Breast epithelium (tissue), 4 donors: ENCODE measurements around the gene PEF1. TPM values are rescaled to one million over a fixed set of nuclear protein-coding genes. Genes with fewer than 3 reads are reported as not detected.
A peak's percentile ranks its signal among the peaks of the same experiment; 100 is the strongest.

Experiments used
- DNase-seq, 2 donors: peaks; one replicate each; pipeline ENCODE4 v3.0.0-alpha.2; 2019; ENCODE audit warnings: low spot score in 2 of 2
- H3K27ac ChIP-seq, 2 donors: fragments of 200-600 bp; sonication (generic) in 1 of 2; one replicate each; pipeline ENCODE4 v1.5.1; 2016 to 2019; ENCODE audit warnings: mild to moderate bottlenecking in 1 of 2
- H3K27me3 ChIP-seq, 2 donors: fragments of 200-600 bp; sonication (generic) in 1 of 2; one replicate each; pipeline versions ENCODE4 v1.5.1 to v1.6.0; 2017 to 2019; ENCODE audit warnings: control low read depth in 1 of 2, mild to moderate bottlenecking in 1 of 2
- H3K36me3 ChIP-seq: fragments of 200-600 bp; one replicate; pipeline ENCODE4 v1.5.1; 2019
- H3K4me1 ChIP-seq, 2 donors: fragments of 200-600 bp; sonication (generic); one replicate each; pipeline ENCODE4 v1.5.1; 2016 to 2019; ENCODE audit warnings: control low read depth in 1 of 2
- H3K4me3 ChIP-seq, 3 donors: fragments of 200-600 bp; sonication (generic); 1 replicate in 2 of 3; 2 replicates in 1 of 3; pipeline ENCODE4 v1.5.1; 2016 to 2019; ENCODE audit warnings: mild to moderate bottlenecking in 3 of 3, moderate library complexity in 2 of 3
- H3K9me3 ChIP-seq, 2 donors: fragments of 200-600 bp; sonication (generic) in 1 of 2; one replicate each; pipeline ENCODE4 v1.5.1; 2016 to 2019; ENCODE audit warnings: control low read depth in 1 of 2
- CTCF ChIP-seq, 3 donors: fragments of 450-650 bp; IDR thresholded peaks; one replicate each; pipeline ENCODE4 v1.5.1; 2016 to 2017; ENCODE audit warnings: antibody characterized with exemption in 3 of 3, mild to moderate bottlenecking in 3 of 3, moderate library complexity in 3 of 3
- POLR2A ChIP-seq: fragments of 450-650 bp; IDR thresholded peaks from one replicate; pipeline ENCODE4 v1.6.1; 2016; ENCODE audit warnings: antibody characterized with exemption, mild to moderate bottlenecking, moderate library complexity
- POLR2AphosphoS5 ChIP-seq, 3 donors: sonication (generic); formaldehyde crosslinking; IDR thresholded peaks; one replicate each; pipeline ENCODE4 v1.6.1; 2017; ENCODE audit warnings: antibody characterized with exemption in 3 of 3
- intact Hi-C: fragments of 100-400 bp; cut with DNase I; formaldehyde crosslinking; loops from one replicate; pipeline ENCODE4 v1.15.1; 2023; ENCODE audit warnings: low total_unique reads
- total RNA-seq, 3 donors: library from RNA; depleted of rRNA; stranded (reverse); fragments of >200 nt; gene quantifications; one replicate each; pipeline ENCODE4 v1.1.0, GENCODE V29; 2016

PEF1 gene
- total RNA-seq, 3 donors from 2014 or later = 67.8 to 84.9 (median 70.1) TPM

- intact Hi-C loops = loop anchor here (5.0 kb wide), 1 partner anchor 41 kb away; no protein-coding TSS in a partner anchor
- Histone ChIP-seq H3K27me3 (no peaks in the 10 kb centered on the region), H3K4me1 (peaks cover 7 to 25% of the 10 kb centered on the region in 2 donors), H3K27ac (peak overlapping the region; percentile 55 to 56), H3K9me3 (no peaks in the 10 kb centered on the region), H3K4me3 (no peak overlapping the region), H3K36me3 (no peaks in the 10 kb centered on the region)
- TF ChIP-seq POLR2A (no peak), POLR2AphosphoS5 (IDR thresholded peaks at IDR 0.05) (no peak), CTCF (IDR thresholded peaks at IDR 0.05) (no peak)
- no peak for DNase-seq
Measured at GRCh38 chr1:31666263-31666963, 21.7 kb upstream of the PEF1 start.

- no peaks in the 10 kb centered on the region for H3K36me3 ChIP-seq
- H3K27ac ChIP-seq = peak overlapping the region in 1 of 2 donors; percentile 56
- intact Hi-C loops = loop anchor here (5.0 kb wide), 1 partner anchor 42 kb away; no protein-coding TSS in a partner anchor
- DNase-seq = no peak
- no peaks in the 10 kb centered on the region for H3K9me3 ChIP-seq
- TF ChIP-seq POLR2A (no peak), CTCF (IDR thresholded peaks at IDR 0.05) (no peak), POLR2AphosphoS5 (IDR thresholded peaks at IDR 0.05) (no peak)
- no peaks in the 10 kb centered on the region for H3K27me3 ChIP-seq
- no peak overlapping the region for H3K4me3 ChIP-seq
- peaks cover 3 to 25% of the 10 kb centered on the region in 2 donors for H3K4me1 ChIP-seq
Measured at GRCh38 chr1:31665234-31665878, 20.7 kb upstream of the PEF1 start.

GRCh38 chr1:31664528-31664927 lies 19.9 kb upstream of the PEF1 start:
- H3K9me3 ChIP-seq = no peaks in the 10 kb centered on the region
- no peak overlapping the region for H3K4me3 ChIP-seq
- intact Hi-C loops = no loop called here
- H3K4me1 ChIP-seq = peaks cover 3 to 21% of the 10 kb centered on the region in 2 donors
- no peaks in the 10 kb centered on the region for H3K36me3 ChIP-seq
- TF ChIP-seq CTCF (IDR thresholded peaks at IDR 0.05) = no peak
- no peak for TF ChIP-seq POLR2AphosphoS5 (IDR thresholded peaks at IDR 0.05)
- no peak for TF ChIP-seq POLR2A
- no peak for DNase-seq
- H3K27me3 ChIP-seq = no peaks in the 10 kb centered on the region
- peak overlapping the region in 1 of 2 donors; percentile 14 for H3K27ac ChIP-seq

- Histone ChIP-seq H3K27me3 (no peaks in the 10 kb centered on the region), H3K36me3 (no peaks in the 10 kb centered on the region), H3K4me1 (peaks cover 0 to 16% of the 10 kb centered on the region in 2 donors), H3K9me3 (no peaks in the 10 kb centered on the region), H3K27ac (peak overlapping the region in 1 of 2 donors; percentile 14), H3K4me3 (no peak overlapping the region)
- peak in 2 of 3 donors; percentile 26 to 29 for TF ChIP-seq POLR2AphosphoS5 (IDR thresholded peaks at IDR 0.05)
- TF ChIP-seq CTCF (IDR thresholded peaks at IDR 0.05) = peak; percentile 93 to 98 (median 96)
- no peak for TF ChIP-seq POLR2A
- DNase-seq = peak; percentile 40 to 68
- intact Hi-C loops = no loop called here
Measured at GRCh38 chr1:31663622-31664452, 19.2 kb upstream of the PEF1 start.
